Adrenal gland (tissue), 12 donors: ENCODE data around the gene NNAT. TPM values are rescaled to one million over a fixed set of nuclear protein-coding genes. Genes with fewer than 3 reads are reported as not detected.

Source experiments
- DNase-seq, 7 donors: peaks; one replicate each; pipeline ENCODE4 v3.0.0-alpha.2; 2019 to 2020
- H3K27ac ChIP-seq, 5 donors: fragments of 200-600 bp; sonication (generic) in 4 of 5; 1 replicate in 3 of 5; 2 replicates in 2 of 5; pipeline versions ENCODE4 v1.5.1 to v1.8.0; 2016 to 2020; ENCODE audit warnings: mild to moderate bottlenecking in 1 of 5
- H3K27me3 ChIP-seq: fragments of 200-600 bp; 2 replicates; pipeline ENCODE4 v1.8.0; 2021
- H3K36me3 ChIP-seq, 2 donors: fragments of 200-600 bp; replicated peaks in 1 of 2; 1 replicate in 1 of 2; 2 replicates in 1 of 2; pipeline versions ENCODE4 v1.5.1 to v1.8.0; 2018 to 2022
- H3K4me1 ChIP-seq, 2 donors: fragments of 200-600 bp; replicated peaks in 1 of 2; 1 replicate in 1 of 2; 2 replicates in 1 of 2; pipeline versions ENCODE4 v1.5.1 to v1.8.0; 2018 to 2021
- H3K4me3 ChIP-seq, 4 donors: fragments of 200-600 bp; sonication (generic) in 3 of 4; one replicate each; pipeline ENCODE4 v1.5.1; 2016 to 2018
- H3K9me3 ChIP-seq, 3 donors: fragments of 200-600 bp; sonication (generic) in 1 of 3; replicated peaks in 1 of 3; 1 replicate in 2 of 3; 2 replicates in 1 of 3; pipeline versions ENCODE4 v1.5.1 to v1.8.0; 2016 to 2021
- CTCF ChIP-seq, 6 experiments: fragments of 450-650 bp in 4 of 6; fragments of 200-600 bp in 2 of 6; sonication (generic) in 1 of 6; IDR thresholded peaks; 1 replicate in 5 of 6; 2 replicates in 1 of 6; pipeline versions ENCODE4 v1.5.1 to v1.8.0; 2016 to 2021; ENCODE audit warnings: antibody characterized with exemption in 6 of 6, mild to moderate bottlenecking in 2 of 6, moderate library complexity in 1 of 6
- POLR2A ChIP-seq, 2 donors: fragments of 450-650 bp; IDR thresholded peaks; one replicate each; pipeline ENCODE4 v1.6.1; 2017; ENCODE audit warnings: antibody characterized with exemption in 2 of 2, mild to moderate bottlenecking in 2 of 2, moderate library complexity in 1 of 2
- WGBS, 4 donors: extraction: QIAGEN DNeasy Blood & Tissue Kit in 2 of 4; methylation state at CpG; one replicate each; pipeline versions ENCODE4 v1.1.5 to v1.1.7; 2013 to 2017; 5-methylcytosine and 5-hydroxymethylcytosine counted together
- intact Hi-C, 2 donors: fragments of 100-400 bp; cut with DNase I; formaldehyde crosslinking; loops; one replicate each; pipeline versions ENCODE4 v1.14.1 to v1.15.0; 2022 to 2023
- polyA plus RNA-seq, 3 donors: library from polyadenylated mRNA; stranded (reverse); fragments of 200-250 nt in 2 of 3; fragments of 350-450 nt in 1 of 3; fragmentation: Illumina TruSeq in 1 of 3; extraction: RNeasy Lipid Tissue Mini Kit (QIAGEN cat#74804) in 1 of 3; gene quantifications; one replicate each; pipeline ENCODE4 v1.2.3, GENCODE V29; 2013 to 2014
- total RNA-seq, 9 donors: library from RNA; depleted of rRNA in 4 of 9; stranded (reverse); fragments of >200 nt in 4 of 9; fragments of 120-200 nt in 1 of 9; fragmentation: NEBNext Ultra II Directional in 1 of 9; extraction: Animal tissue kit (Norgen Biotek cat#: 25700) in 1 of 9; gene quantifications; one replicate each; pipeline versions ENCODE4 v1.1.0 to v1.2.4, GENCODE V29; 2013 to 2023
- donor health status: healthy with polysubstance abuse.
- donor health status: Bipolar disorder and iron deficiency.
- donor health status: DM: yes; HTN: yes; CAD: no.
- donor health status: DM: no; HTN: no; CAD: no.
- donor health status: DM: no; HTN: no; CAD: no.
- donor health status: DM: yes; HTN: yes; CAD: no.

NNAT gene
- total and polyA plus RNA-seq, 12 donors: 0.22 to 23.5 (median 6.7) TPM; not detected in 2

GRCh38 chr20:37474386-37474785, 46.7 kb upstream of the NNAT start:
- TF ChIP-seq CTCF (IDR thresholded peaks at IDR 0.05): no peak
- TF ChIP-seq POLR2A (IDR thresholded peaks at IDR 0.05): no peak
- DNase-seq: no peak
- Histone ChIP-seq H3K4me1 (no peaks in the 10 kb centered on the region), H3K27ac (no peak overlapping the region), H3K27me3 (no peaks in the 10 kb centered on the region), H3K4me3 (no peak overlapping the region), H3K36me3 (no peaks in the 10 kb centered on the region), H3K9me3 (no peaks in the 10 kb centered on the region)
- WGBS, 4 donors: 74 to 80% (median 76%) methylated on average over 4 of the region's 4 CpGs
- intact Hi-C loops: no loop called here

- TF ChIP-seq POLR2A (IDR thresholded peaks at IDR 0.05) (no peak), CTCF (IDR thresholded peaks at IDR 0.05) (no peak)
- no peaks in the 10 kb centered on the region for H3K9me3 ChIP-seq
- H3K27ac ChIP-seq: no peak overlapping the region
- no peak overlapping the region for H3K4me3 ChIP-seq
- intact Hi-C loops: no loop called here
- no peaks in the 10 kb centered on the region for H3K36me3 ChIP-seq
- H3K27me3 ChIP-seq: no peaks in the 10 kb centered on the region
- 73 to 79% (median 76%) methylated on average over 5 of the region's 5 CpGs for WGBS, 4 donors
- H3K4me1 ChIP-seq: no peaks in the 10 kb centered on the region
- DNase-seq: no peak
Measured at GRCh38 chr20:37475252-37475651, 45.8 kb upstream of the NNAT start.

GRCh38 chr20:37477041-37477440, 44.0 kb upstream of the NNAT start:
- TF ChIP-seq POLR2A (IDR thresholded peaks at IDR 0.05) (no peak), CTCF (IDR thresholded peaks at IDR 0.05) (no peak)
- H3K36me3 ChIP-seq: no peaks in the 10 kb centered on the region
- no peaks in the 10 kb centered on the region for H3K4me1 ChIP-seq
- no peak overlapping the region for H3K27ac ChIP-seq
- H3K9me3 ChIP-seq: no peaks in the 10 kb centered on the region
- H3K27me3 ChIP-seq: no peaks in the 10 kb centered on the region
- 53 to 70% (median 65%) methylated on average over 3 of the region's 3 CpGs for WGBS, 4 donors
- H3K4me3 ChIP-seq: no peak overlapping the region
- DNase-seq: no peak
- intact Hi-C loops: no loop called here

GRCh38 chr20:37479266-37479665, 41.8 kb upstream of the NNAT start:
- peak in 3 of 7 donors; percentile 12 to 25 (median 16) for DNase-seq
- WGBS, 4 donors: 63 to 74% (median 71%) methylated on average over 6 of the region's 6 CpGs
- Histone ChIP-seq H3K27ac (peak overlapping the region in 1 of 5 donors; percentile 20), H3K9me3 (no peaks in the 10 kb centered on the region), H3K27me3 (no peaks in the 10 kb centered on the region), H3K4me1 (no peaks in the 10 kb centered on the region), H3K36me3 (no peaks in the 10 kb centered on the region), H3K4me3 (no peak overlapping the region)
- intact Hi-C loops: no loop called here
- TF ChIP-seq CTCF (IDR thresholded peaks at IDR 0.05) (no peak), POLR2A (IDR thresholded peaks at IDR 0.05) (no peak)
